ENCODE data around the gene MICA. TPM values are rescaled to one million over a fixed set of nuclear protein-coding genes. Genes with fewer than 3 reads are reported as not detected.
"Not testable (repeated sequence)": the region's sequence is repeated elsewhere in the genome, so short reads cannot be mapped to it uniquely, and the experiment has no call there.

The MICA gene
- total RNA-seq, 1 experiment from 2014 or later: 41.7 TPM

- Histone ChIP-seq H3K36me3 (no peaks in the 10 kb centered on the region), H3K4me1 (replicated peaks) (peaks cover 4% of the 10 kb centered on the region; the same call in 1 of the 2 replicates), H3K4me3 (no peak overlapping the region), H3K9me3 (replicated peaks) (no peaks in the 10 kb centered on the region; the same call in 1 of the 2 replicates), H3K27me3 (replicated peaks) (peaks cover 13% of the 10 kb centered on the region), H3K27ac (no peak overlapping the region)
- no peak for DNase-seq (ENCODE audit: low read depth in 1 of 2, low spot score in 2 of 2)
These were observed 34.8 kb downstream of the MICA start for GRCh38 chr6:31438222-31438621.

- Histone ChIP-seq H3K36me3 (no peaks in the 10 kb centered on the region), H3K27me3 (replicated peaks) (peaks cover 13% of the 10 kb centered on the region), H3K4me3 (no peak overlapping the region), H3K27ac (no peak overlapping the region), H3K9me3 (replicated peaks) (no peaks in the 10 kb centered on the region; the same call in 1 of the 2 replicates), H3K4me1 (replicated peaks) (peaks cover 4% of the 10 kb centered on the region; the same call in 1 of the 2 replicates)
- no peak for DNase-seq (ENCODE audit: low read depth in 1 of 2, low spot score in 2 of 2)
These were observed 35.3 kb downstream of the MICA start for GRCh38 chr6:31438677-31439076.

GRCh38 chr6:31441365-31442267 lies 38.2 kb downstream of the MICA start:
- H3K9me3 ChIP-seq (replicated peaks): no peaks in the 10 kb centered on the region; the same call in 1 of the 2 replicates
- DNase-seq (ENCODE audit: low read depth in 1 of 2, low spot score in 2 of 2): peak; percentile 67 to 84
- peaks cover 5% of the 10 kb centered on the region for H3K4me1 ChIP-seq (replicated peaks)
- H3K27me3 ChIP-seq (replicated peaks): peaks cover 13% of the 10 kb centered on the region; the same call in 1 of the 2 replicates
- no peaks in the 10 kb centered on the region for H3K36me3 ChIP-seq
- H3K4me3 ChIP-seq: no peak overlapping the region
- H3K27ac ChIP-seq: no peak overlapping the region

GRCh38 chr6:31446481-31446880 lies 43.1 kb downstream of the MICA start:
- Histone ChIP-seq H3K27ac (no peak overlapping the region), H3K36me3 (no peaks in the 10 kb centered on the region), H3K4me3 (no peak overlapping the region), H3K4me1 (replicated peaks) (peaks cover 4% of the 10 kb centered on the region), H3K9me3 (replicated peaks) (0 out of 2 replicates have a peak, but pooled peaks cover 4% of the 10 kb centered on the region), H3K27me3 (replicated peaks) (0 out of 2 replicates have a peak, but pooled peaks cover 7% of the 10 kb centered on the region)
- DNase-seq (ENCODE audit: low read depth in 1 of 2, low spot score in 2 of 2): no peak

- not testable (repeated sequence) for DNase-seq (ENCODE audit: low read depth in 1 of 2, low spot score in 2 of 2); H3K4me1 ChIP-seq (replicated peaks); H3K4me3 ChIP-seq; H3K36me3 ChIP-seq; H3K9me3 ChIP-seq (replicated peaks); H3K27me3 ChIP-seq (replicated peaks); H3K27ac ChIP-seq
These were observed 43.8 kb downstream of the MICA start for GRCh38 chr6:31446999-31447789.

GRCh38 chr6:31450751-31451150 lies 47.4 kb downstream of the MICA start:
- peaks cover 3% of the 10 kb centered on the region; the same call in 1 of the 2 replicates for H3K4me1 ChIP-seq (replicated peaks)
- no peak overlapping the region for H3K4me3 ChIP-seq
- no peaks in the 10 kb centered on the region for H3K36me3 ChIP-seq
- H3K9me3 ChIP-seq (replicated peaks): 0 out of 2 replicates have a peak, but pooled peaks cover 4% of the 10 kb centered on the region
- DNase-seq (ENCODE audit: low read depth in 1 of 2, low spot score in 2 of 2): no peak
- H3K27ac ChIP-seq: no peak overlapping the region
- H3K27me3 ChIP-seq (replicated peaks): 0 out of 2 replicates have a peak, but pooled peaks cover 7% of the 10 kb centered on the region

- Histone ChIP-seq H3K4me1 (replicated peaks) (no peaks in the 10 kb centered on the region), H3K27ac (no peak overlapping the region), H3K4me3 (no peak overlapping the region), H3K9me3 (replicated peaks) (0 out of 2 replicates have a peak, but pooled peaks cover 4% of the 10 kb centered on the region), H3K36me3 (no peaks in the 10 kb centered on the region), H3K27me3 (replicated peaks) (peaks cover 7% of the 10 kb centered on the region; the same call in 1 of the 2 replicates)
- DNase-seq (ENCODE audit: low read depth in 1 of 2, low spot score in 2 of 2): no peak
These were observed 49.5 kb downstream of the MICA start for GRCh38 chr6:31452859-31453258.

- no peaks in the 10 kb centered on the region for H3K36me3 ChIP-seq
- H3K9me3 ChIP-seq (replicated peaks): 0 out of 2 replicates have a peak, but pooled peaks cover 4% of the 10 kb centered on the region
- H3K4me1 ChIP-seq (replicated peaks): no peaks in the 10 kb centered on the region
- no peak overlapping the region for H3K4me3 ChIP-seq
- peaks cover 7% of the 10 kb centered on the region; the same call in 1 of the 2 replicates for H3K27me3 ChIP-seq (replicated peaks)
- H3K27ac ChIP-seq: no peak overlapping the region
- no peak for DNase-seq (ENCODE audit: low read depth in 1 of 2, low spot score in 2 of 2)
These were observed 49.9 kb downstream of the MICA start for GRCh38 chr6:31453259-31453658.

- not testable (repeated sequence) for DNase-seq (ENCODE audit: low read depth in 1 of 2, low spot score in 2 of 2); H3K27ac ChIP-seq; H3K4me3 ChIP-seq; H3K27me3 ChIP-seq (replicated peaks); H3K9me3 ChIP-seq (replicated peaks)
- H3K4me1 ChIP-seq (replicated peaks): peaks cover 25% of the 10 kb centered on the region
- peaks cover 17% of the 10 kb centered on the region for H3K36me3 ChIP-seq
These were observed 56.5 kb downstream of the MICA start for GRCh38 chr6:31459864-31460263.

GRCh38 chr6:31460361-31461025 lies 57.1 kb downstream of the MICA start:
- H3K4me3 ChIP-seq: no peak overlapping the region
- peaks cover 24% of the 10 kb centered on the region for H3K36me3 ChIP-seq
- no peaks in the 10 kb centered on the region for H3K9me3 ChIP-seq (replicated peaks)
- no peak for DNase-seq (ENCODE audit: low read depth in 1 of 2, low spot score in 2 of 2)
- no peak overlapping the region for H3K27ac ChIP-seq
- peaks cover 2% of the 10 kb centered on the region; the same call in 1 of the 2 replicates for H3K27me3 ChIP-seq (replicated peaks)
- H3K4me1 ChIP-seq (replicated peaks): peaks cover 30% of the 10 kb centered on the region

GRCh38 chr6:31462026-31462963 lies 58.9 kb downstream of the MICA start:
- peaks cover 35% of the 10 kb centered on the region for H3K36me3 ChIP-seq
- peaks cover 30% of the 10 kb centered on the region for H3K4me1 ChIP-seq (replicated peaks)
- H3K27me3 ChIP-seq (replicated peaks): peaks cover 2% of the 10 kb centered on the region; the same call in 1 of the 2 replicates
- H3K27ac ChIP-seq: peak overlapping the region; percentile 33
- DNase-seq (ENCODE audit: low read depth in 1 of 2, low spot score in 2 of 2): peak in 1 of 2 experiments; percentile 15
- peak overlapping the region; percentile 50 for H3K4me3 ChIP-seq
- H3K9me3 ChIP-seq (replicated peaks): no peaks in the 10 kb centered on the region
